ENCODE results near the gene DHRSX. TPM values are rescaled to one million over a fixed set of nuclear protein-coding genes. Genes with fewer than 3 reads are reported as not detected.

DHRSX gene
- total and polyA plus RNA-seq, 9 donors: 12.2 to 25.9 (median 20.4) TPM

DNA sequence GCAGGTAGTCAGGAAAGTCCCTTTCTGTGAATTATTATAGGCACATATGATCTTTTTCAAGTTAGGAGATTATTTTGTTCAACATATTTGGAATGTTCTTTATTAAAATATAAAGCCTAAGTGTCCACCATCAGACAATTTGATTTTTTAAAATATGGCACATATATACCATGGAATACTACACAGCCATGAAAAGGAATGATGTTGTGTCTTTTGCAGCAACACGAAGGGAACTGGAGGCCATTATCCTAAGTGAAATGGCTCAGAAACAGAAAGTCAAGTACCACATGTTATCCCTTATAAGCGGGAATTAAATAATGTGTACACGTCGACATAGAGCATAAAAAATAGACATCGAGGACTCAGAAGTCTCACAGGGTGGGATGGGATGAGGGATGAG is 73.0 kb downstream of the DHRSX start:
- H3K4me3 ChIP-seq: no peak overlapping the region
- intact Hi-C loops (cut with DNase I): no loop called here
- no peaks in the 10 kb centered on the region for H3K36me3 ChIP-seq
- H3K27me3 ChIP-seq: no peaks in the 10 kb centered on the region
- H3K27ac ChIP-seq: no peak overlapping the region
- TF ChIP-seq, protein P1, sequence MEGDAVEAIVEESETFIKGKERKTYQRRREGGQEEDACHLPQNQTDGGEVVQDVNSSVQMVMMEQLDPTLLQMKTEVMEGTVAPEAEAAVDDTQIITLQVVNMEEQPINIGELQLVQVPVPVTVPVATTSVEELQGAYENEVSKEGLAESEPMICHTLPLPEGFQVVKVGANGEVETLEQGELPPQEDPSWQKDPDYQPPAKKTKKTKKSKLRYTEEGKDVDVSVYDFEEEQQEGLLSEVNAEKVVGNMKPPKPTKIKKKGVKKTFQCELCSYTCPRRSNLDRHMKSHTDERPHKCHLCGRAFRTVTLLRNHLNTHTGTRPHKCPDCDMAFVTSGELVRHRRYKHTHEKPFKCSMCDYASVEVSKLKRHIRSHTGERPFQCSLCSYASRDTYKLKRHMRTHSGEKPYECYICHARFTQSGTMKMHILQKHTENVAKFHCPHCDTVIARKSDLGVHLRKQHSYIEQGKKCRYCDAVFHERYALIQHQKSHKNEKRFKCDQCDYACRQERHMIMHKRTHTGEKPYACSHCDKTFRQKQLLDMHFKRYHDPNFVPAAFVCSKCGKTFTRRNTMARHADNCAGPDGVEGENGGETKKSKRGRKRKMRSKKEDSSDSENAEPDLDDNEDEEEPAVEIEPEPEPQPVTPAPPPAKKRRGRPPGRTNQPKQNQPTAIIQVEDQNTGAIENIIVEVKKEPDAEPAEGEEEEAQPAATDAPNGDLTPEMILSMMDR (IDR thresholded peaks at IDR 0.05): no peak
- no peak for TF ChIP-seq POLR2A (IDR thresholded peaks at IDR 0.05)
- TF ChIP-seq EP300 (IDR thresholded peaks at IDR 0.05): no peak
- peaks cover 1% of the 10 kb centered on the region for H3K4me1 ChIP-seq (ENCODE audit: insufficient read depth)
- WGBS, 3 donors: 97 to 99% (median 97%) methylated on average over 5 of the region's 5 CpGs
- no peak for DNase-seq
- H3K9me3 ChIP-seq: peaks cover 0 to 3% of the 10 kb centered on the region in 2 donors

GRCh38 chrX:2427147-2427546 is 73.6 kb downstream of the DHRSX start:
- TF ChIP-seq EP300 (IDR thresholded peaks at IDR 0.05) (no peak), POLR2A (IDR thresholded peaks at IDR 0.05) (no peak)
- TF ChIP-seq, protein P1 (IDR thresholded peaks at IDR 0.05): no peak
- Histone ChIP-seq H3K4me3 (no peak overlapping the region), H3K27ac (no peak overlapping the region), H3K27me3 (no peaks in the 10 kb centered on the region), H3K36me3 (no peaks in the 10 kb centered on the region), H3K4me1 (ENCODE audit: insufficient read depth) (peaks cover 1% of the 10 kb centered on the region), H3K9me3 (peaks cover 0 to 3% of the 10 kb centered on the region in 2 donors)
- WGBS, 3 donors: 36 to 50% (median 48%) methylated on average over 7 of the region's 7 CpGs
- intact Hi-C loops (cut with DNase I): no loop called here
- peak in 3 of 5 donors; percentile 24 to 49 (median 42) for DNase-seq

DNA sequence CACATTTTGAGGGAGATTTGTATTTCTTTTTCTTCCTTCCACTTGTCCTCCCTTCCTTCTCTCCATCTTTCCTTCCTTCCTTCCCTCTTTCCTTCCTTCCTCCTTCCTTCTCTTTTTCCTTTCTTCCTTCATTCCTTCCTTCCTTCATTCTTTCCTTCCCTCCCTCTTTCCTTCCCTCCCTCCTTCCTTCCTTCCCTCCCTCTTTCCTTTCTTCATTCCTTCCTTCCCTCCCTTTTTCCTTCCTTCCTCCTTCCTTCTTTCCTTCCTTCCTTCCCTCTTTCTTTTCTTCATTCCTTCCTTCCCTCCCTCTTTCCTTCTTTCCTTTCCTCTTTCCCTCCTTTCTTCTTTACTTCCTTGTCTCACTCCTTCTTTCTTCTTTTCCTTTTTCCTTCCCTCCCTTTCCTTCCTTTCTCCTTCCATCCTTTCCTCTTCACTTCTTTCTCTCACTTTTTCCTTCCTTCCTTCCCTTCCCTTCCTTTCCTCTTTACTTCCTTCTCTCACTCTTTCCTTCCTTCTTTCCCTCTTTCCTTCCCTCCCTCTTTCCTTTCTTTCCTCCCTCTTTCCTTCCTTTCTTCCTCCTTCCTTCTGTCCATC is 74.4 kb downstream of the DHRSX start:
- no peaks in the 10 kb centered on the region for H3K27me3 ChIP-seq
- peaks cover 0 to 3% of the 10 kb centered on the region in 2 donors for H3K9me3 ChIP-seq
- H3K36me3 ChIP-seq: no peaks in the 10 kb centered on the region
- H3K27ac ChIP-seq: no peak overlapping the region
- no peak for DNase-seq
- H3K4me3 ChIP-seq: no peak overlapping the region
- intact Hi-C loops (cut with DNase I): no loop called here
- TF ChIP-seq, protein P1 (IDR thresholded peaks at IDR 0.05): no peak
- TF ChIP-seq EP300 (IDR thresholded peaks at IDR 0.05) (no peak), POLR2A (IDR thresholded peaks at IDR 0.05) (no peak)
- H3K4me1 ChIP-seq (ENCODE audit: insufficient read depth): peaks cover 1% of the 10 kb centered on the region

DNA sequence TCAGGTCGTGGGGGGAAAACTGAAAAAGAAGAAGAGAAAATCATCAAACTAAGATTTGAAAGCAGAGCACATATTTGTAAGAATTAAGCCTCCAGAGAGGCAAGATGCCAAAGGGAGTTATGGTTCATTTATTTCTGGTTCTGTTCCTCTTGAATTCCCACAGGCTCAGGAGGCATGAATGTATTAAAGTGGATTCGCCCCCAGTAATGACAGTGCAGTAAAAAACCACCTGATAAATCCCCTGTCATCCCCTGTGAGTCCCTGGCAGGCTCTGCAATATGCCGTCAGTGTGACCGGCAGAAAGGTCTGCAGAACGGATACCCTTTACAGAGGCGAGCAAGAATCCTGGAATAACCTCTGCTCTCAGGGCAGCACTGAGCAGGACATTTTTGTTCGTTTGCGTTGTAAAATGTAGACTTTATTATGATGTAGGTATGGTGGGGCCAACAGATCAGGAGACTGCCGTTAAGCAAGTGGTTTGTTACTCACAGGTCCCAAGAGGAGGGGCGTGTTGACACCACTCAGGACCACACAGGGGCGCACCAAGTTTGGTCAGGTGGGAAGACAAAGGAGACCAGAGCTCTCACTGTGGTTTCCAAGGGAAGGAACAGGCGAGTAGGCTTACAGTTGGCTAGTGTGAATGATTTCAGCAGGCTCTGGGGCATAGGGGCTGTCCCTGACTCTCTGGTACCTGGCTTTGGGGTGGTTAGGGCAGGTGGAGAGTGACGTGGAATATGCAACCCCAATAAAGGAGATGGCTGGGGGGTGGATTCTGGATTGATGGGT is 75.3 kb downstream of the DHRSX start:
- no peak for DNase-seq
- H3K36me3 ChIP-seq: no peaks in the 10 kb centered on the region
- no peak for TF ChIP-seq POLR2A (IDR thresholded peaks at IDR 0.05)
- no peak for TF ChIP-seq EP300 (IDR thresholded peaks at IDR 0.05)
- TF ChIP-seq, protein P1 (IDR thresholded peaks at IDR 0.05): no peak

More for the DNA sequence above, 75.3 kb downstream of the DHRSX start:
- intact Hi-C loops (cut with DNase I): no loop called here
- peaks cover 1% of the 10 kb centered on the region for H3K4me1 ChIP-seq (ENCODE audit: insufficient read depth)
- peaks cover 0 to 3% of the 10 kb centered on the region in 2 donors for H3K9me3 ChIP-seq
- WGBS, 3 donors: 95 to 96% (median 95%) methylated on average over 13 of the region's 13 CpGs
- no peak overlapping the region for H3K4me3 ChIP-seq
- no peaks in the 10 kb centered on the region for H3K27me3 ChIP-seq
- H3K27ac ChIP-seq: no peak overlapping the region
